ENCODE results near the gene P2RY8. TPM values are rescaled to one million over a fixed set of nuclear protein-coding genes. Genes with fewer than 3 reads are reported as not detected.

The P2RY8 gene
- total RNA-seq, 2 donors from 2014 or later: 4.0 to 4.2 TPM

GRCh38 chrX:1511829-1512228 lies 25.2 kb downstream of the P2RY8 start:
- DNase-seq (ENCODE audit: low spot score): no peak
- TF ChIP-seq CTCF (IDR thresholded peaks at IDR 0.05): no peak

GRCh38 chrX:1511150-1511549 lies 25.8 kb downstream of the P2RY8 start:
- H3K27me3 ChIP-seq (replicated peaks; ENCODE audit: insufficient read depth): no peaks in the 10 kb centered on the region
- DNase-seq (ENCODE audit: low spot score): no peak
- no peaks in the 10 kb centered on the region for H3K4me1 ChIP-seq (ENCODE audit: control insufficient read depth in 1 of 2, low read depth in 2 of 2)
- no peak for ATAC-seq (ENCODE audit: insufficient number of reproducible peaks, low FRiP score, low read depth)
- no peak overlapping the region for H3K27ac ChIP-seq
- H3K36me3 ChIP-seq: no peaks in the 10 kb centered on the region
- TF ChIP-seq CTCF (IDR thresholded peaks at IDR 0.05): no peak
- no peaks in the 10 kb centered on the region for H3K9me3 ChIP-seq
- no peak overlapping the region for H3K4me3 ChIP-seq

More at GRCh38 chrX:1511829-1512228, 25.2 kb downstream of the P2RY8 start:
- Histone ChIP-seq H3K4me1 (ENCODE audit: control insufficient read depth in 1 of 2, low read depth in 2 of 2) (no peaks in the 10 kb centered on the region), H3K27ac (no peak overlapping the region), H3K9me3 (no peaks in the 10 kb centered on the region), H3K27me3 (replicated peaks; ENCODE audit: insufficient read depth) (no peaks in the 10 kb centered on the region), H3K36me3 (no peaks in the 10 kb centered on the region), H3K4me3 (no peak overlapping the region)
- no peak for ATAC-seq (ENCODE audit: insufficient number of reproducible peaks, low FRiP score, low read depth)

DNA sequence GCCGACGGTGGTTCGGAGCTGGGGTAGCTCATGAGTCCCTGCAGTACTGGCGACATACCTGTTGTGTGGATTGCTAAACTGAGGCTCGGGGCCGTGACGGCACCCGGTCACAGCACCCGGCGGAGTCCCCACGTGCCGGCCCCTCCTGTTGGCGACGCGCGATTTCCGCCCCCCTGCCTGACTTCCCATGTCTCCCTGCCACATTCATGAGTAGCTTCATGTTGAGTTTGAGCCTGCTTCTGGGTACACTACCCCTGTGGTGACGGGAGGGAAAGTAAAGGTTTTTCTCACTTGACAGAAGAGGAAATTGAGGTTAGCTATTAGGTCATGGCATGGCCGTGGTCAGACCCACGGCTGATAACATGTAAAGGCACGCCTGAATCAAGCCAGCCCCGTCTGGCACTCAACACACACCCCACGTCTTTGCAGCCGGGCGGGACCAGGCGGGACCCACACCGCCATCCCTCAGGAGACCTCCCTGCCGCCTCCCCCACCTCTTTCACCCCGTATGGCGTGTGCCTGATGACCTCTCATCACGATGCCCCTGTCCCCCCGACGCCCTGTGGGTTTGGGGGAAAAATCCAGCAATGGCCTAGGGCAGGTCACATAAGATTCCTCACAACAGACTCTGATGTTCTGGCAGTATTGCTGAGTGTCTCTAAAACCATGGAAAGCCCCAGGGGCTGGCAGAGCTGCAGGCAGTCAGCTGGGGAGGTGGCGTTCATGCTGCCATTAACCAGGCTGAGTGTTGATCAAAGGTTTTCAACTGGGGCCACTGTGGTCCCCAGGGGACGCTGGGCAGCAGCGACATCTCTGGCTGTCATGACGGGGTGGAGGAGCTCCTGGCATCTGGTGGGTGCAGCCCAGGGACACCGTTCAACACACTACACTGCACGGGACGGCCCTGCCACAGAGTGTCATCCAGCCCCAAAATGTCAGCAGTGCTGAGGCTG lies 29.2 kb downstream of the P2RY8 start:
- DNase-seq (ENCODE audit: low spot score): no peak
- Histone ChIP-seq H3K4me3 (no peak overlapping the region), H3K27me3 (replicated peaks; ENCODE audit: insufficient read depth) (no peaks in the 10 kb centered on the region), H3K36me3 (no peaks in the 10 kb centered on the region), H3K27ac (no peak overlapping the region), H3K9me3 (no peaks in the 10 kb centered on the region), H3K4me1 (ENCODE audit: control insufficient read depth in 1 of 2, low read depth in 2 of 2) (no peaks in the 10 kb centered on the region)
- TF ChIP-seq CTCF (IDR thresholded peaks at IDR 0.05): no peak
- no peak for ATAC-seq (ENCODE audit: insufficient number of reproducible peaks, low FRiP score, low read depth)

- Histone ChIP-seq H3K27me3 (replicated peaks; ENCODE audit: insufficient read depth) (no peaks in the 10 kb centered on the region), H3K4me3 (no peak overlapping the region), H3K4me1 (ENCODE audit: control insufficient read depth in 1 of 2, low read depth in 2 of 2) (no peaks in the 10 kb centered on the region), H3K27ac (no peak overlapping the region), H3K36me3 (no peaks in the 10 kb centered on the region), H3K9me3 (no peaks in the 10 kb centered on the region)
- TF ChIP-seq CTCF (IDR thresholded peaks at IDR 0.05): no peak
- no peak for ATAC-seq (ENCODE audit: insufficient number of reproducible peaks, low FRiP score, low read depth)
- no peak for DNase-seq (ENCODE audit: low spot score)
These were observed 30.1 kb downstream of the P2RY8 start for GRCh38 chrX:1506916-1507315.

GRCh38 chrX:1502853-1503252 lies 34.1 kb downstream of the P2RY8 start:
- Histone ChIP-seq H3K36me3 (no peaks in the 10 kb centered on the region), H3K4me1 (ENCODE audit: control insufficient read depth in 1 of 2, low read depth in 2 of 2) (no peaks in the 10 kb centered on the region), H3K27ac (no peak overlapping the region), H3K4me3 (no peak overlapping the region), H3K9me3 (no peaks in the 10 kb centered on the region), H3K27me3 (replicated peaks; ENCODE audit: insufficient read depth) (no peaks in the 10 kb centered on the region)
- DNase-seq (ENCODE audit: low spot score) (no peak), ATAC-seq (ENCODE audit: insufficient number of reproducible peaks, low FRiP score, low read depth) (no peak)
- TF ChIP-seq CTCF (IDR thresholded peaks at IDR 0.05): no peak

Measured in thoracic aorta (tissue), 2 donors.